Measurements from ENCODE around the gene FIGN. TPM values are rescaled to one million over a fixed set of nuclear protein-coding genes. Genes with fewer than 3 reads are reported as not detected.

The FIGN gene
- total and polyA plus RNA-seq, 8 donors: 4.9 to 8.2 (median 6.4) TPM

GRCh38 chr2:163697429-163697828 lies 38.4 kb downstream of the FIGN start:
- Histone ChIP-seq H3K27me3 (no peaks in the 10 kb centered on the region), H3K4me1 (no peaks in the 10 kb centered on the region), H3K9me3 (no peaks in the 10 kb centered on the region), H3K36me3 (no peaks in the 10 kb centered on the region), H3K27ac (no peak overlapping the region), H3K4me3 (no peak overlapping the region)
- no peak for ATAC-seq
- DNase-seq: no peak
- intact Hi-C loops (cut with DNase I): no loop called here
- TF ChIP-seq CTCF (IDR thresholded peaks at IDR 0.05): no peak

GRCh38 chr2:163693484-163693883 lies 42.3 kb downstream of the FIGN start:
- no peak overlapping the region for H3K4me3 ChIP-seq
- intact Hi-C loops (cut with DNase I): no loop called here
- TF ChIP-seq CTCF (IDR thresholded peaks at IDR 0.05): no peak
- no peaks in the 10 kb centered on the region for H3K36me3 ChIP-seq
- H3K27ac ChIP-seq: no peak overlapping the region
- no peaks in the 10 kb centered on the region for H3K4me1 ChIP-seq
- DNase-seq: no peak
- H3K9me3 ChIP-seq: no peaks in the 10 kb centered on the region
- H3K27me3 ChIP-seq: no peaks in the 10 kb centered on the region
- ATAC-seq: no peak

- H3K27me3 ChIP-seq: no peaks in the 10 kb centered on the region
- DNase-seq (no peak), ATAC-seq (no peak)
- intact Hi-C loops (cut with DNase I): no loop called here
- TF ChIP-seq CTCF (IDR thresholded peaks at IDR 0.05): no peak
- H3K27ac ChIP-seq: no peak overlapping the region
- H3K9me3 ChIP-seq: no peaks in the 10 kb centered on the region
- H3K4me1 ChIP-seq: no peaks in the 10 kb centered on the region
- H3K4me3 ChIP-seq: no peak overlapping the region
- no peaks in the 10 kb centered on the region for H3K36me3 ChIP-seq
Observed at GRCh38 chr2:163692611-163693482, 43.0 kb downstream of the FIGN start.

DNA sequence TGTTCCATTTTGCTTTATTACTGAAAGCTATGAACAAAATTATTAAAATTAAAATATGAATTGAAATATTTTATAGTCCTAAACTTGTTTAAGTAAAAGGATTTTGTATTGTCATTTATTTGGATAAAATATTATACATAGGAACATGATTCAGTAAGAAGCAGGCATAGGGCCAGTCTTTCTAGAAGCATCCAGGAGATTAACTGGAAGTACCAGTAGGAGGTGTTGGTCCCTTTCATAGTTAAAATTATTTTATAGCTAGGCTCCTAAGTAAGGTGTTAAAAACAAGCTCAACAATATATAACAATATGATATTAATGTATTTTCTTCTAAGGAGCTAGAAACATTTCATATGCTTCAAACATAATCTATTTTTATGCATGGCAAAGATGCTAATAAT lies 43.7 kb downstream of the FIGN start:
- Histone ChIP-seq H3K36me3 (no peaks in the 10 kb centered on the region), H3K27me3 (no peaks in the 10 kb centered on the region), H3K4me1 (no peaks in the 10 kb centered on the region), H3K27ac (no peak overlapping the region), H3K4me3 (no peak overlapping the region), H3K9me3 (no peaks in the 10 kb centered on the region)
- TF ChIP-seq CTCF (IDR thresholded peaks at IDR 0.05): no peak
- DNase-seq (no peak), ATAC-seq (no peak)
- intact Hi-C loops (cut with DNase I): no loop called here

DNA sequence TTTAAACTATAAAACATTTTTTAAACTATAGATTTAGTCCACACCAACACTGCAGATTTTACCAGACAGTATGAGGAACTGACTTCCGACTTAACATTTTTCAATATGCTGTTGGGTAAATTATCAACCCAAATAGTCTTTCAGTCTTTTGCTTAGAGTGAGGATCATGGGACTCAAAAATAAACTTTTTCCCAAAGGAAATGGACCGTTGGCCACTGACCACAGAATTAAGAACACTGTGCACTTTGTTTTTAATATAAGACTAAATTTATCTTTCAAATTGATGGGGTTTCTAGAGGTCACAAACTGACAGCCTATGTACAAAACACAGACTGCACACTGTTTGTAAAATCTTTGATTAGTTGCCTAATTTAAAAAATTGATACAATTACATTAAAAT lies 44.9 kb downstream of the FIGN start:
- intact Hi-C loops (cut with DNase I): no loop called here

More for the DNA sequence above, 44.9 kb downstream of the FIGN start:
- Histone ChIP-seq H3K36me3 (no peaks in the 10 kb centered on the region), H3K27me3 (no peaks in the 10 kb centered on the region), H3K9me3 (no peaks in the 10 kb centered on the region), H3K4me1 (no peaks in the 10 kb centered on the region), H3K4me3 (no peak overlapping the region), H3K27ac (no peak overlapping the region)
- no peak for ATAC-seq
- no peak for TF ChIP-seq CTCF (IDR thresholded peaks at IDR 0.05)
- no peak for DNase-seq
